GM18873 (cell line): ENCODE results near the gene COL21A1.
"Not testable (repeated sequence)": the region's sequence is repeated elsewhere in the genome, so short reads cannot be mapped to it uniquely, and the experiment has no call there.

Source experiments
- ATAC-seq: cut with Tn5 transposase; IDR thresholded peaks from one replicate; pipeline ENCODE4 v1.9.1; 2021; ENCODE audit warnings: mild to moderate bottlenecking, moderate library complexity, moderate number of reproducible peaks; ENCODE audit not compliant: unreplicated experiment, low FRiP score

Gene COL21A1

DNA sequence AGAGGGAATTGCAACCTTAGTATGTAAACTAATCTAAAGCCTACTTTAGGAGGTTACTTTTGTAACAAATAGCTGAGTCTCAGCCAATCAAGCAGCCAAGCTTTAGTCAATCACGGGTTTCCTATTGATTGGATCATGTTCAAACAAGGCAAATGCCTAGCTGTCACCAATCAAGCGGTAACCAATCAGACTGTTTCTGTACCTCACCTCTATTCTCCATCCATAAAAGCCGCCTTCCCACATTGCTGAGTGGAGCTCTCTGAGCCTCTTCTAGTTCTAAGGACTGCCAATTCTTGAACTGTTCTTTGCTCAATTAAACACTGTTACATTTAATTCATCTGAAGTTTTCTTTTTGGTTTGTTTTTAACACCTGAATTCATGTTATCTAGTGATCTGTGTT, 223.6 kb downstream of the COL21A1 start:
- no peak for ATAC-seq

DNA sequence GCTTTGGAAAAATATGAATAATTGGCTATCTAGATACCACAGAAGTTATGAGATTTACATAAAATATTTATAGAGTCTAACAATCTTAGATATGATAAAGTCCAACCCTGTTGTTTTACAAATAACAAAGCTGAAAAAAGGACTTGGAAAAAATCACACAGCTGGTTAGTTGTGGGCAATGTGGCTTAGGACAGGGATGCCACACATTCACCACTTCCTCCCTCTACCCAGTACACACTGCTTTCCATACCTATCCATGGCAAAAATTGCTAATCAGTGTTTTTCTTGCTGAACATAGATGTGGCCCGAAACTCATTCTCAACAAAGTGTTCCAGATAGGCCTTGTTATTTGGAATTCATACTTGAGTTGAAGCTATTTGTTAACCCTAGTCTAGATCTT, 224.7 kb downstream of the COL21A1 start:
- no peak for ATAC-seq

DNA sequence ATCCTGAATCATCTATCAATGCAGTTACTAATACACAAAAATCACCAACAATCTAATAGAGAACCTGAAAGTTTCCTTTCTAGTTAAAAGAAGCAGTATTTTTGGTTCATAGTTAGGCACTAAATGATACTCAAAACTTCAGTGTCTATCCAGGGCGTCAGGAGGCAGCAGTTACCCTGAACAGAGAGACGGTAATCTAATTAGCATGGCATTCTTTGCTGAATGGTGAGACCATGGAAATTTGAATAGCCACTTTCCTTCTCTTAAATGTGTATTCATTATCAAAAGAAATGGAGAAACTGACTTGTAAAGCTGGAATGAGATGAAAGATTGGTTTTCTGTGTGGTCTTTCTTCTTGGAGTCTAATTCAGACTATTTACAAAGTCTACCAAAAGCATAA, 225.4 kb downstream of the COL21A1 start:
- no peak for ATAC-seq

DNA sequence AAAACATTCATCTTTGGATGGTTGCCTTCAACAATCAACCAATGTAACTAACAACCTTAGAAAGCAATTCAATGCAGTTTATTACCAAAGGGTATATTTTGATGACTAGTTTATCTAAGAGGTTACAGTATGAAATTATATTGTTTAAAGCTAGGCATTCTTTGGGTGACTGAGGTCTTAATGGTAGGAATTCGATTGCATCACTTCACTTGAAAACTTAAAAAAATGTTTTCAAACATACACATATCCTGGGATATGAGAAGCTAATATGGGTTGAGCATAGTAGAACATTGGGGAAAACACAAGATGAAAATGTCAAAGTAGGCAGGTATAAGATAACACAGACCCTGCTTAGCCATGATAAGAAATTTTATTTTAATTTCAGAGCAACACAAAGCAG, 227.4 kb downstream of the COL21A1 start:
- no peak for ATAC-seq

DNA sequence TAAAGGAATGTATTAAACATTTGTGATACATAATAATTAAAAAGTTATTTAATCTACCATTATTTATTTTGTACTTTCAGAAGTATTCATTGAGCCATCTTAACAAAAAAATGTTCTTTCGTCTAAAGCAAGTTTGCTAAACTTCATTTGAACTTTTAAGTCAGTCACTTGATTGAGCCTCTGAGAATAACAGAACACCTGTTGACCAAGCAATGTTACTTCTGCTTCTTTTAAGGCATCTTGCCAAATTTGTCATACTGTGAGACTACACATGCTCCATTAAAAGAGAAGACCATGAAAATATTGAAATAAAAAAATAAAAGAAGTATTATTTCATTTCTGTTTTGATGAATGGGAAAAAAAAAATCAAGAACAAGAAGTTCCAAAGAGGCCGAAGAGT, 230.2 kb downstream of the COL21A1 start:
- no peak for ATAC-seq

DNA sequence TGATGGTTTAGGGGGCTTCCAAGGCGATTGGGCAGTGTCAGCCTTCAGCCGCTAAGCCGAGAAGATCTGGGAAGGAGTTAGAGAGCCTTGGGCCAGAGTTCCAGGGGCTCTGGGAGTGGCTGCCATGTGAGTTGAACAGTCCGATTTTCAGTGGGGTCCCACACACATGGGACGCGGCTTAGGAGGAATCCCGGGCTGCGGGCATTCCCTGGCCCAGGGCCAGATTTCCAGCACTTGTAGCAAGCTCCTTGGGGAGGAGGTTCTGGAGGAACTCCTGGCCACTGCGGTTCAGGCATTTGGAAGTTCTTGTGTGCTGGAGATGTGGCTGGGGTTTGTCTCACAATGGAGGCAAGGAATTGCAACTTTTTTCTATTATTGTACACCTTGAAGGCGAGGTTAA, 233.3 kb downstream of the COL21A1 start:
- not testable (repeated sequence) for ATAC-seq

DNA sequence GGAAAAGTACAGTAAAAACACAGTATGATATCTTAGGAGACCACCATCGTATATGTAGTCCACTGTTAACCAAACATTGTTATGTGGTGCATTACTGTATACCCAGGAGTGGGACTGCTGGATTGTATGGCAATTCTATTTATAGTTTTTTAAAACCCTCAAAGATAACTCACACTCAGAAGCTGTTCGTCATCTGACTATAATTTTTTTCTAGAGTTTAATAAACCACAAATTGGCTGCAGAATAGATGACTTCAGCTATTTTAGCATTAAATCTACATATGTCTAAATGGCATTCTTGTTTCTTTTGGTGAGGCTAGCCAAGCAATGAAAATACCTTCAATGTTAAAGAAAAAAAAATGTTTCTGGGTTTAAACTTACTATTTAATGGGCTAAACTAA, 237.7 kb downstream of the COL21A1 start:
- no peak for ATAC-seq
